ENCODE data around the gene OLFML2B.

DNA sequence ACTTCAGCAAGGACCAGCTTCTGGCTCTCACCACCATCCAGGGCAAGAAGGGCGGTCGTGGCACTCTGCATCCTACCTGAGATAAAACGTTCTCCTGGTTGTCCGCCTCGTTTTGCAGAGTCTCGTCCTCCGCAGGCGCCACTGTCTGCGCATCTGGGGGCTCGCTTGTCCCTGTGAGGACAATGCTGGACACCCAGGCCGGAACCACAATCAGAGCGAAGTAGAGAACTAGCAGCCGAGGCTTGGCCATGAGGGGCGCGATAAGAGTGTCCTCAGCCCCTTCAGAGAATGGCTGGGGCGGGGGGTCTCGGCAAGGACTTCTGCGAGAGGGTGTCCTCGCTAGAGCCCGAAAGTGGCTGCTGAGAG is 505 bp downstream of the OLFML2B start:
- no peak for TF ChIP-seq CTCF (IDR thresholded peaks at IDR 0.05; ENCODE audit: borderline replicate concordance, extremely low read depth, low read length, poor library complexity, severe bottlenecking)
- TF ChIP-seq EZH2 (IDR thresholded peaks at IDR 0.05; ENCODE audit: borderline replicate concordance, low read depth, low read length, severe bottlenecking), result no peak
